H1 (cell line): ENCODE results near the gene ZBTB7A.

Source experiments
- EZH2 ChIP-seq: fragments of 200-600 bp; sonication (generic); IDR thresholded peaks from 2 replicates; pipeline ENCODE4 v1.7.1; 2012; ENCODE audit warnings: low read depth, mild to moderate bottlenecking, moderate library complexity, low read length, inconsistent platforms; ENCODE audit not compliant: severe bottlenecking
- POLR2A ChIP-seq, 2 experiments: IDR thresholded peaks; 1 replicate in 1 of 2; 2 replicates in 1 of 2; pipeline ENCODE4 v1.6.1; 2011; ENCODE audit warnings: low read depth in 2 of 2, low read length in 2 of 2, mild to moderate bottlenecking in 2 of 2; ENCODE audit errors: control extremely low read depth in 1 of 2
- POLR2AphosphoS5 ChIP-seq: IDR thresholded peaks from 2 replicates; pipeline ENCODE4 v1.6.1; 2011; ENCODE audit warnings: low read depth, low read length
- SP1 ChIP-seq: IDR thresholded peaks from 2 replicates; pipeline ENCODE4 v1.6.1; 2011; ENCODE audit warnings: low read depth, low read length
- TF ChIP-seq, protein P1 (sequence below), 3 experiments: IDR thresholded peaks; 1 replicate in 2 of 3; 2 replicates in 1 of 3; pipeline versions ENCODE4 v1.5.1 to v1.6.1; 2011; ENCODE audit warnings: low read length in 3 of 3, mild to moderate bottlenecking in 3 of 3, inconsistent platforms in 2 of 3, low read depth in 1 of 3, moderate library complexity in 1 of 3; ENCODE audit not compliant: insufficient read depth in 1 of 3; ENCODE audit errors: control extremely low read depth in 1 of 3

DNA sequence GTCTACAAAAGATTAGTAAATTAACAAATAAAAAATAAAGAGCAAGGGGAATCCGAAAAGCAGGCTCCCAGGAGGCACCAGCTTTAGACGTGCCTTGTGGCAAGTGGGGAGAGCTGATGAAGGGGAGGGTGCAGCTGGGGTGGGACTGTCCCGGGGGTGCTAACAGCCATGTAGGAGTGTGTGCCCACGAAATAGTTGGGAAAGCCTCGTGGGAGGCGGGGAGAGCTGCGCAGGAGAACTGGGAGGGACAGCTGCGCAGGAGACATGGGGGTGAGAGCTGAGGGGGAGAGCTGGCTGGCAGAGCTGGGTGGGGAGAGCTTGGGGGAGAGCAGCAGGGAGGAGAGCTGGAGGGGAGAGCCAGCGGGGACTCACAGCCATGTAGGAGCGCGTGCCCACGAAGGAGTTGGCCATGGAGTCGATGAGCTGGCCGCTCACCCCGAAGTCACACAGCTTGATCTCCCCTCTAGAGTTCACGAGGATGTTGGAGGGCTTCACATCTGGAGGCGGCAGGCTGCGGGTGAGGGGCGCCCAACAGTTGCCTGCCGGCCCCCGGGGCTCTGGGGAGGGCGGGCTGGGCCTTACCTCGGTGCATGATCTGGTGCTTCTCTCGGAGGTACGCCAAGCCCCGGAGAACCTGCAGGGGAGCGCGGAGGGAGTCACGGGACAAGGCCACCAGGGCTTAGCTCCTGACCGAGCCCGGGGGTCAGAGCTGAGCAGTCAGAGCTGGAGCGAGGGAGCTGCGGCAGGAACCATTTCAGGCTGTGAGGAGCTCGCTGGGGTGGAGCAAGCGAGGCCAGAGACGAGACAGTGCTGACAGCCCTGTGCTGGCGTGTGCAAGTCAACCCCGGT, 34.2 kb upstream of the ZBTB7A start:
- TF ChIP-seq, protein P1, sequence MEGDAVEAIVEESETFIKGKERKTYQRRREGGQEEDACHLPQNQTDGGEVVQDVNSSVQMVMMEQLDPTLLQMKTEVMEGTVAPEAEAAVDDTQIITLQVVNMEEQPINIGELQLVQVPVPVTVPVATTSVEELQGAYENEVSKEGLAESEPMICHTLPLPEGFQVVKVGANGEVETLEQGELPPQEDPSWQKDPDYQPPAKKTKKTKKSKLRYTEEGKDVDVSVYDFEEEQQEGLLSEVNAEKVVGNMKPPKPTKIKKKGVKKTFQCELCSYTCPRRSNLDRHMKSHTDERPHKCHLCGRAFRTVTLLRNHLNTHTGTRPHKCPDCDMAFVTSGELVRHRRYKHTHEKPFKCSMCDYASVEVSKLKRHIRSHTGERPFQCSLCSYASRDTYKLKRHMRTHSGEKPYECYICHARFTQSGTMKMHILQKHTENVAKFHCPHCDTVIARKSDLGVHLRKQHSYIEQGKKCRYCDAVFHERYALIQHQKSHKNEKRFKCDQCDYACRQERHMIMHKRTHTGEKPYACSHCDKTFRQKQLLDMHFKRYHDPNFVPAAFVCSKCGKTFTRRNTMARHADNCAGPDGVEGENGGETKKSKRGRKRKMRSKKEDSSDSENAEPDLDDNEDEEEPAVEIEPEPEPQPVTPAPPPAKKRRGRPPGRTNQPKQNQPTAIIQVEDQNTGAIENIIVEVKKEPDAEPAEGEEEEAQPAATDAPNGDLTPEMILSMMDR (IDR thresholded peaks at IDR 0.05; ENCODE audit: control extremely low read depth in 1 of 3, insufficient read depth in 1 of 3, low read depth in 1 of 3, low read length in 3 of 3), result no peak
- TF ChIP-seq POLR2AphosphoS5, result no peak
- no peak for TF ChIP-seq SP1
- TF ChIP-seq POLR2A (IDR thresholded peaks at IDR 0.05; ENCODE audit: control extremely low read depth in 1 of 2, low read depth in 2 of 2, low read length in 2 of 2), result no peak
- no peak for TF ChIP-seq EZH2
